A549 treated with Mapracorat at 1 μM for 4 hours (cell line): Measurements from ENCODE around the gene KDM3B. TPM values are rescaled to one million over a fixed set of nuclear protein-coding genes. Genes with fewer than 3 reads are reported as not detected.

ENCODE experiments used
- total RNA-seq: library from RNA; stranded (reverse); fragments of 200-300 nt; extraction: Qiagen RNA extraction; gene quantifications from 5 replicates; pipeline ENCODE4 v1.2.3, GENCODE V29; 2022

The KDM3B gene
- 34.0 to 43.3 TPM (median 39.9 TPM) in 5 replicates for total RNA-seq

GRCh38 chr5:138352071-138352721 lies at the start of gene KDM3B:
KDM3B (plus strand) TSS chr5:138352685; CDS start chr5:138352796, 111 bp downstream.

GRCh38 chr5:138331449-138332368 lies 20.8 kb upstream of the KDM3B start, which contains the start of gene CDC25C:
CDC25C (minus strand) TSS chr5:138331804; CDS start chr5:138331180, 624 bp downstream.

DNA sequence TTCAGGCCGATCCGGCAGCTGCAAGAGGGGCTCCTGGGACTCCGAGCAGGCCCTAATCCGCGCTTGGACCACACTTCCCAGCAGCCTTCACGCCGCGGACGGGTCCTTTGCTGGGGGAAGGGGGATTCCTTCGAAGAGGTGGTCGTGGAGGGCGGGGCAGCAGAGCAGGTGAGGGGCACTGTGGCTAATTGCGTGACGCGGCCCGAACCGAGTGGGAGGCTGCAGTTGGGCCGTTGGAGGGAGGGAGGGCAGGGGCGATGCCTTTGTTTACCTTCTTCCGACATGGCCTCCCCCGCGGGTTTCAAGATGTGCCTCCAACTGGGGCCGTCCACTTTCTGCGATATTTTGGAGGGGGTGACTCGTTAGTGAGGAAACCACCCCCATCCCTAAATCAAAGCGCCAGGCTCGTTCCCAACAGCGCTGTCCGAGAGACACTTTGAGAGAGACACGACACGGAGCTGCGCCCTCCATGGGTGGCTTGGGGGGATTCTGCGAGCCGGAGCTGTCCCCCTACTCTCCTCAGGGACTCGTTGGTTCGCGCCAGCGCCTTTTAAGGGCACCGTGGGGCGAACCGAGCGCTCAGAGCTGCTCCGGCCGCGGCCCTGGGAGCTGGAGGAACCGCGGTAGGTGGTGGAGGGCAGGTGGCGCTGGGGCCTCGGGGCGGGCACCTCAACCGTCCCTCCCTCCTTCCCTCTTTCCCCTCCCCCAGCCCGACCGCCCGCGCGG lies 14.6 kb upstream of the KDM3B start, which contains the start of gene FAM53C:
FAM53C (plus strand) TSS at position 582 of the 726 bp plus-strand sequence. CDS start 3,070 bp downstream, outside the sequence.

DNA sequence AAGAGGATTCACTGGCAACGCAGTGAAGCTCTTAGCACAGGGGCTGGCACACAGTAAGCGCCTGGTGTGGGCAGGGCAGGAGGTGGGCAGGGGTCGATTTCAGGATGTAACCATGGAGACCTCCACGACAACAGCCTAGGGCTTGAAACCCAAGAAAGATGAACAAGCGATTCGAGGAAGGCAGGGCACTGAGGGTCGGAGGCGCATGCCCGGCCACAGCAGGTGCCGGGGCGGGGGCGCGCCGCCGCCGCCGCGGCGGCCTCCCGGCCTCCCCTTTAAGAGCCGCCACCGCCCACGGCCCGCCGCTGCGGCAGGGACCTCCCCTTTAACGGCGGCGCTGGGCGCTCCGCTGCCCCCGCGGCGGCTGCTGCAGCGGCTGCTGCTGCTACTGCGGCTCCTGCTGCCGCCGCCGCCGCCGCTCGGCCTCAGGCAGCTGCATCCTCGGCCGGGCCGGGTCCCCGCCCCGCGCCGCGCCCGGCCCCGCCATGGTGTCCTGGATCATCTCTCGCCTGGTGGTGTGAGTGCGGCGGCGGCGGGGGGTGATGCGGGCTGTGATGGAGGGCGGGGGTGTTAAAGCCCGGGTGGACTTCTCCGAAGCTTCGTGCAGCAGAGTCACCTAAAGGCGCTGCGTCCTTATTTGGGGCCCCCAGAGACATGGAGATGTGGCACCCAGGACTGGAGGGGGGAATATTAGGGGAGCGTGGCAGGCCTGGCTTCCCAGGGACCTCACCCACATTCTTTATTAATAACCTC lies 86.4 kb downstream of the KDM3B start, which contains the start of gene REEP2:
REEP2 (plus strand) TSS at position 334 of the 753 bp plus-strand sequence; CDS start at position 486, 152 bp downstream.

DNA sequence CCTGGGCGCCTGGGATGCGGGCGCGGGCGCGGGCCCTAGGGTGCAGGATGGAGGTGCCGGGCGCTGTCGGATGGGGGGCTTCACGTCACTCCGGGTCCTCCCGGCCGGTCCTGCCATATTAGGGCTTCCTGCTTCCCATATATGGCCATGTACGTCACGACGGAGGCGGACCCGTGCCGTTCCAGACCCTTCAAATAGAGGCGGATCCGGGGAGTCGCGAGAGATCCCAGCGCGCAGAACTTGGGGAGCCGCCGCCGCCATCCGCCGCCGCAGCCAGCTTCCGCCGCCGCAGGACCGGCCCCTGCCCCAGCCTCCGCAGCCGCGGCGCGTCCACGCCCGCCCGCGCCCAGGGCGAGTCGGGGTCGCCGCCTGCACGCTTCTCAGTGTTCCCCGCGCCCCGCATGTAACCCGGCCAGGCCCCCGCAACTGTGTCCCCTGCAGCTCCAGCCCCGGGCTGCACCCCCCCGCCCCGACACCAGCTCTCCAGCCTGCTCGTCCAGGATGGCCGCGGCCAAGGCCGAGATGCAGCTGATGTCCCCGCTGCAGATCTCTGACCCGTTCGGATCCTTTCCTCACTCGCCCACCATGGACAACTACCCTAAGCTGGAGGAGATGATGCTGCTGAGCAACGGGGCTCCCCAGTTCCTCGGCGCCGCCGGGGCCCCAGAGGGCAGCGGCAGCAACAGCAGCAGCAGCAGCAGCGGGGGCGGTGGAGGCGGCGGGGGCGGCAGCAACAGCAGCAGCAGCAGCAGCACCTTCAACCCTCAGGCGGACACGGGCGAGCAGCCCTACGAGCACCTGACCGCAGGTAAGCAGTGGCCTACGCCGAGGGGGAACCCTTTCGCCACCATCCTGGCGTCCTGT lies 113.0 kb downstream of the KDM3B start, which contains the start of gene EGR1:
EGR1 (plus strand) TSS at position 219 of the 864 bp plus-strand sequence; CDS start at position 502, 283 bp downstream.

Other genes starting within 250 kb of the KDM3B start
- gene NME5, start 213.3 kb upstream of the KDM3B start, total RNA-seq = not detected in 5 replicates
- gene BRD8, start 174.1 kb upstream of the KDM3B start, total RNA-seq = 46.5 to 51.5 TPM (median 47.0 TPM) in 5 replicates
- 37.7 to 49.8 TPM (median 43.8 TPM) in 5 replicates for gene KIF20A, start 173.6 kb upstream of the KDM3B start, total RNA-seq
- 23.0 to 28.9 TPM (median 27.7 TPM) in 5 replicates for gene CDC23, start 139.4 kb upstream of the KDM3B start, total RNA-seq
- gene GFRA3, start 78.1 kb upstream of the KDM3B start, total RNA-seq = 0.18 TPM in 1 of 5 replicates, not detected in the others
- 8.2 to 11.9 TPM (median 10.5 TPM) in 5 replicates for gene CDC25C, start 20.9 kb upstream of the KDM3B start, total RNA-seq
- 17.3 to 21.6 TPM (median 19.5 TPM) in 5 replicates for gene FAM53C, start 14.4 kb upstream of the KDM3B start, total RNA-seq
- gene REEP2, start 86.4 kb downstream of the KDM3B start, total RNA-seq = 6.8 to 7.4 TPM (median 7.1 TPM) in 5 replicates
- gene EGR1, start 112.8 kb downstream of the KDM3B start, total RNA-seq = 8.9 to 13.8 TPM (median 12.0 TPM) in 5 replicates
- 118 to 136 TPM (median 121 TPM) in 5 replicates for gene ETF1, start 190.6 kb downstream of the KDM3B start, total RNA-seq
- 307 to 338 TPM (median 328 TPM) in 5 replicates for gene HSPA9, start 222.7 kb downstream of the KDM3B start, total RNA-seq